GM21576 (cell line): ENCODE data around the gene XIRP1.
"Not testable (repeated sequence)": the region's sequence is repeated elsewhere in the genome, so short reads cannot be mapped to it uniquely, and the experiment has no call there.

Experiments used
- ATAC-seq: cut with Tn5 transposase; IDR thresholded peaks from one replicate; pipeline ENCODE4 v1.9.1; 2021; ENCODE audit warnings: mild to moderate bottlenecking, moderate library complexity; ENCODE audit not compliant: unreplicated experiment

XIRP1 gene

GRCh38 chr3:39171860-39172259 is 20.5 kb downstream of the XIRP1 start:
- no peak for ATAC-seq

DNA sequence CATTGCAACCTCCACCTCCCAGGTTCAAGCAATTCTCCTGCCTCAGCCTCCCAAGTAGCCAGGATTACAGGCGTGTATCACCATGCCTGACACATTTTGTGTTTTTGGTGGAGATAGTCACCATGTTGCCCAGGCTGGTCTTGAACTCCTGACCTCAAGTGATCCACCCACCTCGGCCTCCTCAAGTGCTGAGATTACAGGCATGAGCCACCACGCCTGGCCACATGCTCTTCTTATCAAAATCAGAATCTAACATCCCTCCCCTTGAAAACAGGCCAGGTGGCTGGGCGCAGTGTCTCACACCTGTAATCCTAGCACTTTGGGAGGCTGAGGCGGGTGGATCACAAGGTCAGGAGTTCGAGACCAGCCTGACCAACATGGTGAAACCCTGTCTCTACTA is 21.5 kb downstream of the XIRP1 start:
- ATAC-seq = not testable (repeated sequence)

DNA sequence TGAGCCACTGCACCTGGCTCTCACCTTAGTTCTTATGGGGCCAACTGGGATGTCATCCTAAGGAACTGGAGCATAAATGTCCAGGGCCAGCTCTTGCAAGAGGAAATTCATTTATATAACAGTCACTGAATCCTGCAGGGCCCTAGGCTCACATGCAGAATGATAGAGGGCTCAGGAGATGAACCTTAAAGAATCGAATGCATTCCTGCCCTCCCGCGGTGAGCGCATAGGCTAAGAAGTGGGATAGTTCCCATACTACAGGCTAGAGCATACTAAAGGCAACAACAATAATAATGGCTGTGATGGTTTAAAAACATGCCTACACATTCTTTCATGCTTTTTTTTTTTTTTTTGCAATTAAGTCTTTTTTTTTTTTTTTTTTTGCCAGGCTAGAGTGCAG is 21.9 kb downstream of the XIRP1 start:
- no peak for ATAC-seq

DNA sequence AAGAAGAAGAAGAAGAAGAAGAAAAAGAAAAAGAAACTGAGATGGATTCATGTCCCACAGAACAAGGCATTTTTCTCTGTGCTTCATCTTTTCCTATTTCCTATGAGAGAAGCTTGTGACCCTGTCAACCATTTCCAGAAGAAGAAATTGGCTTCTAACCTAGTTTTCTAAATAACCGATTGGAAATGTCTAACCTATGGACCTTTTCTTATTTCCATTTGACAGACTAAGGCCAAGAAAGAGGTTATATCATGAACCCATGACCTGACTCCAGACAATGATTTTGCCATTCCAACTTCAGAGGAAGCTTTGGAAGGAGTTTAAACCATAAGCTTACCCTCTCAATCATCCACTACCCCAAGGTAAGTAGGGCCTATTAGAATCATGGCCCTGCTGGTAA is 22.7 kb downstream of the XIRP1 start:
- ATAC-seq = no peak

DNA sequence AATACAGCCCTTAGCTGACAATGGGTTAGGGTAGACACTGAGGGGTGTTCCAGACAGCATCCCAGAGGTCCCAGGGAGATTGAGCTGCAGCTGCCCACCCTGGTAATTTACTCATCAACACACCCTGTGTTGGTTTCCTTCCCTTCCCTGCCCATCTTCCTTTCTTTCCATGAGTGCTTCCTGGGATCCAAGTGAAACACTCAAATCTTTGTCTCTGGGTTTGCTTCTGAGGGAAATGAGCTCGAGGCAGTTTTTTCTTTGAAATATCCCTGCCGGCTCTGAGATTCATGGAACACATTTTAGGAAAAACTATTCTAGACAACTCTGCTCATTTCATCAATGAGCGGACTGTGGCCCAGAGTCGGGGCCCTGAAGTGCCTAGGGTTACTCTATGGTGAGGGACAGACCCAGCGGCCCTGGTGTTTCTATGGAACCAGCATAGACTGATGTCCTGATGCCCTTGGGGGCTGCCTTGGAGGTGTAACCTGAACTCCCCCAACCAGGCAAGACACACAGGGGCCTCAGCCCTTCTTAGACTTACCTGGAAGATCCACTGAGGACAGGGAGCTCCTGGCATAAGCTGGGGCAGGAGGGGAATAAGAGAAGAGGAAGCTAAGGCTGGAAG is 24.1 kb downstream of the XIRP1 start:
- ATAC-seq = no peak

DNA sequence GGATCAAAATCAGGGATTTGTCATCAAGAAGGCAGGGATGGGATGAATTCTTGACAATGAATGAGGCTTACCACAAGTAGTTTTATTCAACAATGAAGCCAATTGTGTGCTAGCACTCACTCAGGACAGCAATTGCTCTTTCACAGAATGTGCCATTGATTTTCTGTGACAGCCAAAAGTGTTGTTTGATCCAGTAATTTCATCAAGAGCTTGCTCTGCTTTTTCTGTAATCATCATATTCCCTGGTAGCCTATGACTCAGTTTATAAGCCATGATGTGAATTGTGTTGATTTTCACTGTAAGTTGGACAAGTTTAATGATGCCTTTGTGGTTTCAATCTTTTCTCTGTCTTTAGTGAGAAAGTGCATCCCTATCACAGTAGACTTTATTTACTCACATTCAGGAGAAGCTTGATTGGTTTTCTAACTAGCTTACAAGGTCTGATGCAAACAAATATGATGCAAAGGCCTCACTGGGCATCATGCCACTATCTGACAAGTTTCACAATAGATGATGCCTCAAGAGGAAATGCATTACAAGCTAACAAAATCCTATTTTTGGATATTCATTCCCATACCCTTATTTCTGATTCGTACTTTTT is 25.4 kb downstream of the XIRP1 start:
- ATAC-seq = no peak

DNA sequence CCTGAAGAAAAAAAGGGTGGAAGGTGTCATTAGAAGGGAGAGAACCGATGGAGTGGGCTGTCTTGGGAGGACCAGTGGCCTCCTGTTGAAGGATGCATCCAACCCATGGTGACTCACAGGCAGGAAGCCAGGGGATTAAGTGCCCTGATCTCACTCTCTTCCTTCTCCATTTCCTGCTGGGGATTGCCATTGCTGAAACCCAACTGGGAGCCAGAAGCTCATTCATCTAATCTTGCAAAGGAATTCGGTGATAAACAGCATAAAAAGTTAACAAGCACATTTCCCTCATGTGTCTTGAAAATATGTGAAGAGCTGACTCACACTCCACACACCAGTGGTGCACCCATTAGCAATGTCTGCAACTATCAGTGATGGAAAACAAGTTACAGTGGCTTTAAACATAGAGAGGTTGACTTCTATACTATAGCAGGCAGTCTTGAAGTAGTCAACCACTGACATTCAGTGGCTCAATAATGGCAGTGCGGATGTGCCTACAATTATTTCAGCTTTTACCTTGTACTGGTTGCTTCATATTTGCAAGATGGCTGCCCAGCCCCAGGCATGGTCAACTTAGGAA is 26.2 kb downstream of the XIRP1 start:
- no peak for ATAC-seq

DNA sequence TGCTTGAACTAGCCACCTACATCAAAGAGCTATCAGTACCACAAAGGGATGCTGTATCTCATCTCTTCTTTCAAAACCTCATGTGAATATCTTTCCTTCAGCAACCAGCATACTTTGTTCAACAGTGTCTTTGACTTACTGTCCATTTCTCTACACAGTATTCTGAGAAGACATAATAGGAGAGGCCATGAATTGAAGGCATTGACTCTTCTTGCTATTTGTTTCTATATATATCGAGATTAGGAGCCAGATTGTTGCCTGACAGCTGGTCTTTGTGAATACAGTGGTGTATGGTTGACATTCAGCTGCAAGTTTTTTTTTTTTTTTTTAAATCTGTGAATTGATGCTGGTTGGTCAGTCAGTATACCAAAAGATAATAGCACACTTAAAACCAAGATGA is 26.9 kb downstream of the XIRP1 start:
- no peak for ATAC-seq

- ATAC-seq = no peak
Measured at GRCh38 chr3:39164414-39164813, 28.0 kb downstream of the XIRP1 start.

DNA sequence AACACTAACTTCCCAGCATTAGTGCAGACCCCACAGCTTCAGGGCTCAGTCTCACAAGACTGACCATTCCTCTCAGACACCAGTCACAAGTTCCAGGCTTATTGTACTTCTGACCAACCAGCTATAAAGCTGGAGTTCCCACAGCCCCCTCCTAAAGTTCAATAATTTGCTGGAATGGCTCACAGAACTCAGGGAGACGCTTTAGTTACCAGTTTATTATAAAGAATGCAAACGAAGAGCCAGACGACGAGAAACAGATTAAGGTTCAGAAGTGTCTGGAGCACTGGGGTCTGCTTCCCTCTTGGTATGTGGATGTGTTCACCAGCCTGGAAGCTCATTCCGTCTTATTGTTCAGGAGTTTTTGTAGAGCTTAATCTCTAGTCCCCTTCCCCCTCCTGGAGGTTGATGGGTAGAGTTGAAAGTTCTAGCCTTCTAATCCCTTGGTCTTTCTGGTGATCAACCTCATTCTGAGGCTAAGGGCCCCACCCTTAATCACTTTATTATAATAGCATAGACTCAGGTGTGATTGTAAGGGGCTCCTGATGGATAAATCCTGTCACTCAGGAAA is 34.2 kb downstream of the XIRP1 start:
- no peak for ATAC-seq

DNA sequence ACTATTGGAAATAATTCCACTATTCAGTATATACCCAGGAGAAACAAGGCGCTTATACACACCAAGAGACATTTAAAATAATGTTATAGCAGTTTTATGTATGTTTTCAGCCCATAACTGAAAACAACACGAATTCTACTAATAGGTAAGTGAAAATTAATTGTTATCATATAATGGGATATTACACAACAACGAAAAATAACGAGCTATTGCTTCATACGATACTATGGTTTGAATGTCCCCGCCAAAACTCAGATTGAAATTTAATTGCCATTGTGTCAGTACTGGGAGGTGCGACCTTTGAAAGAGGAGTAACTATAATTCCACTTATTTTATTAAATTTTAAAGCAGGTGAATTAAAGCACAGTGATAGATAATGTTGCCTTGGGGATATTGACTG is 35.0 kb downstream of the XIRP1 start:
- no peak for ATAC-seq

- no peak for ATAC-seq
Measured at GRCh38 chr3:39156421-39156820, 36.0 kb downstream of the XIRP1 start.

DNA sequence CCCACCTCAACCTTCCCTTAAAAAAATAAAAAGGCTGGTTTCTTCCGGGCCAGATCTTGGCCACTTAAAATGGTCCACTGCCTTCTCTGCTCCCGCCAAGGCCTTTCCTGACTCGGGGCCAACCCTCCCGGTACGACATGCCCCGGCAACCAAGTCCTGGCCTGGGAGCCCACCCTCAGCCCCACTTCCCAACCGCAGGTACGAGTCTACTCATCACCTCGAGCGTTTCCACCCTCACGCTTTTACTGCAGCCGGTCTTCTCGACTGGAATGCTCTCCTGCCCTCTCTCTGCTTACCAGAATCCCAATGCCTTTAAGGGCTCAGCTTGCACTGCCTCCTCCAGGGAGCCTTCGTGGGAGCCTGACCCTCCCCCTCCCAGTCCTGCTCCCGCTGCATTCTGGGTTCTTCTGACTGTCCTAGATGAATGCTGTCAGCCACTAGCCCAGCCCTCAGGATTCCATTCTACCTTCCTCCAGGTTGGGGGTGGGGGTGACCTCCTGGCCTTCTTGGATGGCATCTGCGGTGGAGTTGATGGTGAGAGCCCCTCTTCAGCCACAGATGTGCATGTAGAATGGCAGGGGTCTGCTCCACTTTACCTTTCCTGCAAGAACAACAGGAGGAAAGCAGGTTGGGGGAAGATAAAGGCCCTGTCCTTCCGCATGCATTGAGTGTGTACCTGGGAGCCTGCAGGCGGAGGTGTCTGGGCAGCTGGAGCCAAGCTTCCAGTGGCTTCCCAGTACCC is 37.9 kb downstream of the XIRP1 start:
- ATAC-seq = no peak

DNA sequence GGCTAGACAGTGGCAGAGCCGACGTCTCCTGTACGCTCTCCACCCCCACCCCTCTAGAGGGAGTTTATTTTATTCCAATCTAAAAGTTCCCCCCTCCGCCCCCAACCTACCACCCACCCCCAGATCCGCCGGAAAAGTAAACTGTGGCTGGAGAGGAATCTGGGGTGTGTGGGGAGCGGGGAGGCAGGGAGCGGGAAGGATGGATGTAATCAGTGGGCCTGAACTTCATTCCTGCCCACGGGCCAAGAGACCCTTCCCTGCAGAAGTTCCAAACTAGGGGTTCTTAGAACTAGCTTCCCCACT is 38.5 kb downstream of the XIRP1 start:
- ATAC-seq = no peak

- no peak for ATAC-seq
Measured at GRCh38 chr3:39150803-39151631, 41.4 kb downstream of the XIRP1 start.

DNA sequence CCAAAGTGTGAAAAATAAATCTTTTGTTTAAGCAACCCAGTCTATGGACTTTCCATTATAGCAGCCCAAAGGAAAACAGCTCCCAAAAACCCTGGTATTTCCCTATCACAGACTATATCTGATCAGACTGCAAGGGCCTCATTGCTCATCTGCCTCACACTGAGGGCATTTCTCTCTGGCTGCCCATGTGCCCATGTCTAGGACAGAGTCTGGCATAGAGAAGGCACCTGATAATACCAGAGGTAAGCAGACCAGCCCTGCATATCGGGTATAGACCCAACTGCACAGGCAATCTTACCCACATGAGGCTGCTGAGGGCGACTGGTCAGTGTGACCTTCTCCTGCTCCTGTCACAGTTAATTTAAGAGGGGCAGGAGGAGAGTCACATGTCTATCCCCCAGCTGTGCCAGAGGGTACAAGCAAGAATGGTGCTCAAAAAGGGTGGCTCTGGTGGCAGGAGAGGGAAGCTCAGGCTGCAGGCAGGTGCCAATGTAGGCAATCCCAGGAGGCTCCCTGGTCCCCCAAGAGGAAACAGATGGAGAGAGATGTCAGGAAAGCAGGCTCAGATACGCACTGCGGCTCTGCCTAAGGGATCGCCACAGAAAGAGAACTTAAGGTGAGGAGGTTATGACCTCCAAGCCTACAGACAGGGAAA is 42.1 kb downstream of the XIRP1 start:
- ATAC-seq = no peak

DNA sequence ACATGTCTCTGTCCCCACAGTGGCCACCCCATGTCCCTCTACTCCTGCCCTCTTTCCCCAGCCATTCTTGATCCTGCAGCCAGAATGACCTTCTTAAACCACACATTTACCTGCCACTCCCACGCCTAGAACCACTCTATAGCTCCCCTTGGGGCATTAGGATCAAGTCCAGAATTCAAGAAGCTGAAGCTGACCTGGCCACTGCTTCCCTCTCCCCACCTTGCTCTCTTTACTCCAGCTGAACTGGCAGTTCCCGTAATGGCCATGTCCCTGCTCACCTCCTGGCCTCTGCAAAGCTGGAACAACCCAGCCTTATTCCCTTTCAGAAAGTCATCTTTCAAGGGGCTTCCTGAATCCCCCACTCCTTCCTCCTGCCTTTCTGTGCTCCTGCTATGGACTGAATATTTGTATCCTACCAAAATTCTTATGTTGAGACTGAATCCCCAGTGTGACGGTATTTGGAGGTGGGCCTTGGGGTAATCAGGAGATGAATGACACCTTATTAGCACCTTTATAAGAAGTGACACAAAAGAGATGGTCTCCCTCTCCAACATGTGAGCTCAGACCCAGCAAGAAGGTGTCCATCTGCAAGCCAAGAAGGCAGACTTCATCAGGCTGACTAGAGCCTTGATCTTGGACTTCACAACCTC is 42.8 kb downstream of the XIRP1 start:
- no peak for ATAC-seq

DNA sequence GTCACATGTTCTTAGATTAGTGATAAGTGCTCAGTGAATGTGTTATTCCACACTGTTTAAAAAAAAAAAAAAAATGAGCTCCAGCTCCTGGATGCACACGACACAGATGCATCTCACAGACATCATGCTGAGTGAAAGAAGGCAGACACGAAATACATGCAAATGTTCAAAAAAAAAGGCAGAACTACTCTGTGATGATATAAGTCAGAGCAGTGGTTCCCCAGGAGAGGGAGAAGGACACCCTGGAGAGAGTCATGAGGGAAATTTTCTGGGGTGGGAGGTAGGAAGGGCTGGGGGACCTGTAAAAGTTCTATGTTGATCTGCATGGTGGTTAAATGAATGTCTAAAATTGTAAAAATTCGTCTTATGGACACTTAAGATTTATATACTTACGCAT is 43.3 kb downstream of the XIRP1 start:
- no peak for ATAC-seq

- no peak for ATAC-seq
Measured at GRCh38 chr3:39148435-39149058, 43.8 kb downstream of the XIRP1 start.
